Stimulated activated CD8-positive, alpha-beta memory T cell treated with anti-CD3 and anti-CD28 coated beads, Interleukin-4, amount 100 ng/mL, for 1 hour (primary cell): ENCODE measurements around the gene TAMALIN.
A peak's percentile ranks its signal among the peaks of the same experiment; 100 is the strongest.

ENCODE experiments used
- DNase-seq, 2 donors: peaks; one replicate each; pipeline ENCODE4 v3.0.0-alpha.2; 2020; ENCODE audit warnings: low read depth in 2 of 2, low spot score in 1 of 2

The TAMALIN gene

GRCh38 chr12:51980809-51981127, 26.0 kb upstream of the TAMALIN start:
- no peak for DNase-seq

DNA sequence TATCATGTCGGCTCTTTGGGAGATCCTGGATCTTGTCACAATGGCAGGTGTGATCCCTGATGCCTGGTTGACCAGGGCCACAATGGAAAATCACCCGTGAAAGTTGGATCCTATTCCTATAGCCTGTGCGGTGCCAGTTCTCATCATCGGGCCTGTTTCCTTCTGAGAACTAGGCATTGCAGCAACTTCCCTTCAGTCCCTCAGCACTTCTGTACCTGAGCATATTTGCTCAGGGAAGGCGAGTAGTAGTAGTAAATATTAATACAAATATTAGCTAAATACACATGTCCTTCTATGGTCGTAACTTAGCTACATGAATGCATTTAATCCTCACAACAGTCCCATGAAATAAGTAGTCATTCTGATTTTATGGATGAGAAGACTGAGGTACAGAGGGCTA, 22.1 kb upstream of the TAMALIN start:
- no peak for DNase-seq

GRCh38 chr12:51985154-51985835, 21.5 kb upstream of the TAMALIN start:
- no peak for DNase-seq

- DNase-seq, result no peak
Observed at GRCh38 chr12:51986834-51987233, 19.9 kb upstream of the TAMALIN start.

DNA sequence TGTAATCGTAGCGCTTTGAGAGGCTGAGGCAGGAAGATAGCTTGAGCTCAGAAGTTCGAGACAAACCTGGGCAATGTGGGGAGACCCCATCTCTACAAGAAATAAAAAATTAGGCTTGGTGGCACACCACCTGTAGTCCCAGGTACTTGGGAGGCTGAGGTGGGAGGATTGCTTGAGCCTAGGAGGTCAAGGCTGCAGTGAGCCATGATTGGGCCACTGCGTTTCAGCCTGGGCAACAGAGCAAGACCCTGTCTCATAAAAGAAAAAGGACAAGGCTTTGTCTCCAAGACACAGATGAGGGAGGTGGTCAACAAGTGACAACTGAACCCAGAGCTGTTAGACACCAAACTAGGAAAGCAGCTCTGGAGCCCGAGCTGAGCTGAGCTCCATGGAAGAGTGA, 14.5 kb upstream of the TAMALIN start:
- DNase-seq, result no peak

DNA sequence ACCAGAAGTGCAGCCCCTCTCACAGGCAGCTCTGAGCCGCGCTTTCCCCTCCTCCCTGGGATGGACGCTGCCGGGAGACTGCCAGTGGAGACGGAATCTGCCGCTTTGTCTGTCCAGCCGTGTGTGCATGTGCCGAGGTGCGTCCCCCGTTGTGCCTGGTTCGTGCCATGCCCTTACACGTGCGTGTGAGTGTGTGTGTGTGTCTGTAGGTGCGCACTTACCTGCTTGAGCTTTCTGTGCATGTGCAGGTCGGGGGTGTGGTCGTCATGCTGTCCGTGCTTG, 12.3 kb upstream of the TAMALIN start:
- DNase-seq, result no peak

DNA sequence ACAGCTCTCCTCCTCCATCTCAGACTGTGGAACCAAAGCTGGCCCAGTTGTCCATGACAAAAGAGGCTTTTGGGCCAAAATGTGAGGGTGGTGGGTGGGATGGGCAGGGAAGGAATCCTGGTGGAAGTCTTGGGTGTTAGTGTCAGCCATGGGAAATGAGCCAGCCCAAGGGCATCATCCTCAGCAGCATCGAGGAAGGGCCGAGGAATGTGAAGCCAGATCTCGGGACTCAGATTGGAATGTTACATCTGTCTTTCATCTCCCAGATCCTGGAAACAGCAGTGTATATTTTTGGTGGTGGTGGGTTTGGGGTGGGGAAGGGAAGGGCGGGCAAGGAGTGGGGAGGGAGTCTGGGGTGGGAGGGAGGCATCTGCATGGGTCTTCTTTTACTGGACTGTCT, 11.8 kb upstream of the TAMALIN start:
- DNase-seq, result no peak

DNA sequence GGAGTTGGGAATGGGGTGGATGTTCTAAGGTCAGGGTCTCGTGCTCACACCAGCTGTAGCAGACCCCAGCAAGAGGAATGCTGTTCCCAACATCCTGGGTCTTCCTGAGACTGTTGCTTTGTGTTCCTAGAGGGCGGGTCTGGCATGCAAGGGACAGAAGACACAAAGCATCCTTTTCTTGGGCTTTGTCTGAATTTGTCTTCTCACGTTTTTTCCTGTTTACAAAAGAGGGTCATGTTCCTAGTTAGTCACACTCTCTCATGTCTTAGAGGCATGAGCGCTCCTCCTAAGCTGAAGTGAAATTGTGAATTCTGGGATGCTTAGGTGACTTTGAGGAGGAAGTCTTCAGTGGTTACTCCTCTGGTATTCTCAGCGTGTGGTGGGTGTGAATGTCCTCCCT, 9.6 kb upstream of the TAMALIN start:
- DNase-seq, result no peak

DNA sequence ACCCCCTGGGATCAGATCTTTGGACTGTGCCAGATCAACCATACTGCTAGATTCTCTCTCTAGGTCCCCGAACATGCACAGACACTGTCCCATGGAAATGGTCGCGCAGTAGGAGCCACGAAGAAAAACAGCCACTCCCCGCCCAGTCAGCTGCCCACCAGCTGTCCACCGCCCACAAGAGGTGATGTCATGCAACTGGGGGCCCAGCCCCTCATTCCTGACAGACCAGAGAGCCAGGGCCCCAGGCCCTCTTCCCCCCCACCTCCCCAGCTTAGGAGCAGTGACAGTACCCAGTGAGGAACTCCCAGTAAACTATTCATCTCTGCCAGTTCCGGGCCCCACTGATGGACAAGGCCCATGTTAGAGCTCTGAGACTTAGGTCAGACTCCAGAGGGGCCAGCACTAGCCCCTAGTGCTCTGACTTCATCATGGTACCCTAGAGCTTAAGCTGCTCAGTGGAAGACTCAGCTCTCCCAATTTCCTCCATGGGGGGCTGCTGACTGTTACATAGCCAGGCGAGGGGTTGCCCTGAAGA, 3.7 kb upstream of the TAMALIN start:
- no peak for DNase-seq

GRCh38 chr12:52003591-52003990, 3.2 kb upstream of the TAMALIN start:
- no peak for DNase-seq

DNA sequence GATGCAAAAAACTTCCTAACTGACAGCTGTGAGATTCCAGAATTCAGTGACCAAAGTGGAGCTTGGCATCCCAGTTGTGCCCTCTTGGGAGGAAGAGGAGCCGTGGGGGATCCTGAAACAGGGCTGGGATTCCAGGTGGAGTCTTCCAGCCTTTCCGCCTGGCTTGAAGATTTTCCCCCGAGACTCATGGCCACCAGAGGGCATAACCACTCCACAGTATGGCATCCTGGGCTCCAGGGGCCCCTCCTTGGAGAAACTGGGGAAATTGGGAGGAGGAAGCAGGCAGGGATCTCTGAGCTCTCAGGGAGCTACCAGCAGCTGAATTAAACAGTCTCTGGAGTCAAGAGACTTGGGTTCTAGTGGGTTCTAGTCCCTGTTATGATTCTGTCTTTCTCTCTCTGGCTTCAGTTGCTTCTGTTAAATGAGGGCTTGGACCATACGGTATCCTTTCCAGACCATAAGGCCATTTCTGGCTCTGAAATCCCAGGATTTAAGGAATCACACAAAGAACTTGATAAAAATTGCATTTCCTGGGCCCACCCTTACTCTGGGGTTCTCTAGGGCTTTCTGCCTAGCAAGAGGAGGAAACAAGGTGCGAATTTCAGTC, 2.6 kb upstream of the TAMALIN start:
- DNase-seq, result no peak

- DNase-seq, result no peak
Observed at GRCh38 chr12:52005218-52005902, 1.4 kb upstream of the TAMALIN start.

GRCh38 chr12:52005903-52006703, 643 bp upstream of the TAMALIN start:
- no peak for DNase-seq

- peak in 1 of 2 donors; percentile 24 for DNase-seq
Observed at GRCh38 chr12:52007158-52007921, 594 bp downstream of the TAMALIN start.

GRCh38 chr12:52007982-52008510, 1.3 kb downstream of the TAMALIN start:
- no peak for DNase-seq

- no peak for DNase-seq
Observed at GRCh38 chr12:52009081-52009751, 2.5 kb downstream of the TAMALIN start.

GRCh38 chr12:52010152-52010622, 3.4 kb downstream of the TAMALIN start:
- no peak for DNase-seq

- no peak for DNase-seq
Observed at GRCh38 chr12:52010692-52011601, 4.2 kb downstream of the TAMALIN start.

- no peak for DNase-seq
Observed at GRCh38 chr12:52011602-52012214, 5.0 kb downstream of the TAMALIN start.
